Spleen (tissue), 7 donors: Measurements from ENCODE around the gene FASN.

ENCODE experiments used
- POLR2A ChIP-seq, 3 donors: fragments of 450-650 bp; IDR thresholded peaks; one replicate each; pipeline ENCODE4 v1.5.1; 2017; ENCODE audit warnings: antibody characterized with exemption in 3 of 3, mild to moderate bottlenecking in 1 of 3
- TF ChIP-seq, protein P1 (sequence below), 11 experiments: fragments of 200-600 bp in 7 of 11; fragments of 450-650 bp in 4 of 11; sonication (generic) in 4 of 11; IDR thresholded peaks in 8 of 11; conservative IDR thresholded peaks in 3 of 11; 1 replicate in 7 of 11; 2 replicates in 4 of 11; pipeline versions ENCODE4 v1.4.0 to v1.8.0; 2016 to 2021; ENCODE audit warnings: antibody characterized with exemption in 11 of 11, inconsistent platforms in 4 of 11, mild to moderate bottlenecking in 1 of 11
- donor health status: DM: no; HTN: no; CAD: no; lungs with moderate emphysema.
- donor health status: DM: no; HTN: no; CAD: no.
- donor health status: DM: no; HTN: no; CAD: no.

- TF ChIP-seq, protein P1, sequence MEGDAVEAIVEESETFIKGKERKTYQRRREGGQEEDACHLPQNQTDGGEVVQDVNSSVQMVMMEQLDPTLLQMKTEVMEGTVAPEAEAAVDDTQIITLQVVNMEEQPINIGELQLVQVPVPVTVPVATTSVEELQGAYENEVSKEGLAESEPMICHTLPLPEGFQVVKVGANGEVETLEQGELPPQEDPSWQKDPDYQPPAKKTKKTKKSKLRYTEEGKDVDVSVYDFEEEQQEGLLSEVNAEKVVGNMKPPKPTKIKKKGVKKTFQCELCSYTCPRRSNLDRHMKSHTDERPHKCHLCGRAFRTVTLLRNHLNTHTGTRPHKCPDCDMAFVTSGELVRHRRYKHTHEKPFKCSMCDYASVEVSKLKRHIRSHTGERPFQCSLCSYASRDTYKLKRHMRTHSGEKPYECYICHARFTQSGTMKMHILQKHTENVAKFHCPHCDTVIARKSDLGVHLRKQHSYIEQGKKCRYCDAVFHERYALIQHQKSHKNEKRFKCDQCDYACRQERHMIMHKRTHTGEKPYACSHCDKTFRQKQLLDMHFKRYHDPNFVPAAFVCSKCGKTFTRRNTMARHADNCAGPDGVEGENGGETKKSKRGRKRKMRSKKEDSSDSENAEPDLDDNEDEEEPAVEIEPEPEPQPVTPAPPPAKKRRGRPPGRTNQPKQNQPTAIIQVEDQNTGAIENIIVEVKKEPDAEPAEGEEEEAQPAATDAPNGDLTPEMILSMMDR (IDR thresholded peaks at IDR 0.05 in 8 of 11, conservative IDR thresholded peaks at IDR 0.05 in 3 of 11), result no peak
- TF ChIP-seq POLR2A (IDR thresholded peaks at IDR 0.05), result no peak
These were observed 68.6 kb downstream of the FASN start for GRCh38 chr17:82029391-82029790.
